ENCODE data around the gene GPRC5C.
"Not testable (repeated sequence)": the region's sequence is repeated elsewhere in the genome, so short reads cannot be mapped to it uniquely, and the experiment has no call there.

DNA sequence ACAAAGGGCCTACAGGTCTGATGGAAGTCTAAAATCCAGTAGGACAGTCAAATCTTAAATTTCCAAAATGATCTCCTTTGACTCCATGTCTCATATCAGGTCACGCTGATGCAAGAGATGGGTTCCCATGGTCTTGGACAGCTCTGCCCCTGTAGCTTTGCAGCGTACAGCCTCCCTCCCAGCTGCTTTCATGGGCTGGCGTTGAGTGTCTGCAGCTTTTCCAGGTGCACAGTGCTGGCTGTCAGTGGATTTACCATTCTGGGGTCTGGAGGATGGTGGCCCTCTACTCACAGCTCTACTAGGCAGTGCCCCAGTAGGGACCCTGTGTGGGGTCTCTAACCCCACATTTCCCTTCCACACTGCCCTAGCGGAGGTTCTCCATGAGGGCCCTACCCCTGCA lies 56.4 kb downstream of the GPRC5C start:
- TF ChIP-seq, protein P1, sequence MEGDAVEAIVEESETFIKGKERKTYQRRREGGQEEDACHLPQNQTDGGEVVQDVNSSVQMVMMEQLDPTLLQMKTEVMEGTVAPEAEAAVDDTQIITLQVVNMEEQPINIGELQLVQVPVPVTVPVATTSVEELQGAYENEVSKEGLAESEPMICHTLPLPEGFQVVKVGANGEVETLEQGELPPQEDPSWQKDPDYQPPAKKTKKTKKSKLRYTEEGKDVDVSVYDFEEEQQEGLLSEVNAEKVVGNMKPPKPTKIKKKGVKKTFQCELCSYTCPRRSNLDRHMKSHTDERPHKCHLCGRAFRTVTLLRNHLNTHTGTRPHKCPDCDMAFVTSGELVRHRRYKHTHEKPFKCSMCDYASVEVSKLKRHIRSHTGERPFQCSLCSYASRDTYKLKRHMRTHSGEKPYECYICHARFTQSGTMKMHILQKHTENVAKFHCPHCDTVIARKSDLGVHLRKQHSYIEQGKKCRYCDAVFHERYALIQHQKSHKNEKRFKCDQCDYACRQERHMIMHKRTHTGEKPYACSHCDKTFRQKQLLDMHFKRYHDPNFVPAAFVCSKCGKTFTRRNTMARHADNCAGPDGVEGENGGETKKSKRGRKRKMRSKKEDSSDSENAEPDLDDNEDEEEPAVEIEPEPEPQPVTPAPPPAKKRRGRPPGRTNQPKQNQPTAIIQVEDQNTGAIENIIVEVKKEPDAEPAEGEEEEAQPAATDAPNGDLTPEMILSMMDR (IDR thresholded peaks at IDR 0.05; ENCODE audit: insufficient read depth, low read depth, low read length): not testable (repeated sequence)
- TF ChIP-seq EZH2 (IDR thresholded peaks at IDR 0.05; ENCODE audit: insufficient read depth, low read length): not testable (repeated sequence)
